SU-DHL-6 (cell line): Measurements from ENCODE around the gene TMEM184A.

Experiments
- CTCF ChIP-seq: fragments of 200-600 bp; sonication (generic); IDR thresholded peaks from one replicate; pipeline ENCODE4 v1.5.1; 2017; ENCODE audit warnings: antibody characterized with exemption, mild to moderate bottlenecking, low read length, moderate library complexity; ENCODE audit not compliant: insufficient read depth, poor library complexity, severe bottlenecking
- EZH2phosphoT487 ChIP-seq: fragments of 200-600 bp; sonication (generic), shearing (Covaris generic); conservative IDR thresholded peaks from 2 replicates; pipeline ENCODE4 v1.6.1; 2018; ENCODE audit warnings: mild to moderate bottlenecking, antibody characterized with exemption, low read length, moderate library complexity, mixed read lengths

GRCh38 chr7:1544896-1545416 is 11.0 kb downstream of the TMEM184A start:
- TF ChIP-seq EZH2phosphoT487 (no peak), CTCF (no peak)
